Gastroesophageal sphincter (tissue), 3 donors: ENCODE results near the gene CHMP1B.

Source experiments
- CTCF ChIP-seq, 4 experiments: fragments of 200-600 bp in 2 of 4; fragments of 450-650 bp in 2 of 4; sonication (generic) in 1 of 4; IDR thresholded peaks; one replicate each; pipeline ENCODE4 v1.5.1; 2017 to 2019; ENCODE audit warnings: antibody characterized with exemption in 4 of 4, mild to moderate bottlenecking in 2 of 4, moderate library complexity in 2 of 4
- POLR2A ChIP-seq, 2 donors: fragments of 450-650 bp; IDR thresholded peaks; one replicate each; pipeline ENCODE4 v1.6.1; 2017; ENCODE audit warnings: antibody characterized with exemption in 2 of 2, mild to moderate bottlenecking in 2 of 2, moderate library complexity in 1 of 2
- POLR2AphosphoS5 ChIP-seq: sonication (generic); formaldehyde crosslinking; IDR thresholded peaks from one replicate; pipeline ENCODE4 v1.6.1; 2017; ENCODE audit warnings: antibody characterized with exemption

- TF ChIP-seq POLR2A (IDR thresholded peaks at IDR 0.05) (no peak), CTCF (IDR thresholded peaks at IDR 0.05) (no peak), POLR2AphosphoS5 (no peak)
These were observed 36.3 kb downstream of the CHMP1B start for GRCh38 chr18:11887328-11888128.
